Activated T-helper 1 cell treated with Interleukin-2 at 50 U/mL for 16 hours (primary cell): ENCODE measurements around the gene CSN2.
"Not testable (repeated sequence)": the region's sequence is repeated elsewhere in the genome, so short reads cannot be mapped to it uniquely, and the experiment has no call there.

Experiments used
- DNase-seq: peaks from one replicate; pipeline ENCODE4 v3.0.0-alpha.2; 2020; ENCODE audit warnings: low read depth

CSN2 gene

GRCh38 chr4:69965628-69966027, at the start of gene CSN2:
CSN2 (minus strand) TSS chr4:69965728; CDS start chr4:69960995, 4,733 bp downstream.
- no peak for DNase-seq

GRCh38 chr4:70008771-70009170, 43.2 kb upstream of the CSN2 start:
- DNase-seq: no peak

GRCh38 chr4:70002507-70002906, 37.0 kb upstream of the CSN2 start:
- no peak for DNase-seq

- DNase-seq: no peak
Measured at GRCh38 chr4:70000711-70001110, 35.2 kb upstream of the CSN2 start.

- no peak for DNase-seq
Measured at GRCh38 chr4:69999420-69999819, 33.9 kb upstream of the CSN2 start.

GRCh38 chr4:69995526-69996016, 30.0 kb upstream of the CSN2 start, which contains the start of gene STATH:
STATH (plus strand) TSS chr4:69995966; CDS start chr4:69998438, 2,472 bp downstream.
- no peak for DNase-seq

- no peak for DNase-seq
Measured at GRCh38 chr4:69994782-69995181, 29.3 kb upstream of the CSN2 start.

GRCh38 chr4:69991016-69991415, 25.5 kb upstream of the CSN2 start:
- no peak for DNase-seq

- no peak for DNase-seq
Measured at GRCh38 chr4:69986663-69987062, 21.1 kb upstream of the CSN2 start.

GRCh38 chr4:69984030-69984443, 18.5 kb upstream of the CSN2 start:
- DNase-seq: no peak

- DNase-seq: no peak
Measured at GRCh38 chr4:69977582-69977981, 12.1 kb upstream of the CSN2 start.

- DNase-seq: no peak
Measured at GRCh38 chr4:69974631-69975030, 9.1 kb upstream of the CSN2 start.

GRCh38 chr4:69970071-69970470, 4.5 kb upstream of the CSN2 start:
- no peak for DNase-seq

GRCh38 chr4:69957209-69957608, 8.3 kb downstream of the CSN2 start:
- DNase-seq: no peak

- no peak for DNase-seq
Measured at GRCh38 chr4:69951602-69952001, 13.9 kb downstream of the CSN2 start.

GRCh38 chr4:69936566-69936965, 29.0 kb downstream of the CSN2 start:
- no peak for DNase-seq

- no peak for DNase-seq
Measured at GRCh38 chr4:69934150-69934549, 31.4 kb downstream of the CSN2 start.

GRCh38 chr4:69930768-69931167, 34.8 kb downstream of the CSN2 start, which contains the start of gene CSN1S1:
CSN1S1 (plus strand) TSS chr4:69931068; CDS start chr4:69932556, 1,488 bp downstream.
- no peak for DNase-seq

- not testable (repeated sequence) for DNase-seq
Measured at GRCh38 chr4:69923782-69924410, 41.6 kb downstream of the CSN2 start.

GRCh38 chr4:69920874-69921273, 44.7 kb downstream of the CSN2 start:
- DNase-seq: no peak

GRCh38 chr4:69910016-69910782, 55.3 kb downstream of the CSN2 start:
- DNase-seq: no peak

- no peak for DNase-seq
Measured at GRCh38 chr4:69909195-69909594, 56.3 kb downstream of the CSN2 start.

- DNase-seq: no peak
Measured at GRCh38 chr4:69907151-69907550, 58.4 kb downstream of the CSN2 start.
